Keratinocyte (primary cell): ENCODE measurements around the gene BTBD16. TPM values are rescaled to one million over a fixed set of nuclear protein-coding genes. Genes with fewer than 3 reads are reported as not detected.

ENCODE experiments used
- DNase-seq: peaks from one replicate; pipeline ENCODE4 v3.0.0-alpha.2; 2011; ENCODE audit warnings: low read depth, missing footprints, low spot score
- FAIRE-seq: peaks from 2 replicates; lab custom pipeline; 2011; peaks lifted over from hg19 to GRCh38; lab: Jason Lieb, UNC
- H2AFZ ChIP-seq: 2 replicates; pipeline ENCODE4 v1.6.0; 2012; ENCODE audit warnings: low read length, control low read depth, inconsistent platforms; ENCODE audit not compliant: control insufficient read depth
- H3K27ac ChIP-seq: 2 replicates; pipeline ENCODE4 v1.5.1; 2011; ENCODE audit warnings: low read length; ENCODE audit not compliant: control insufficient read depth, insufficient read depth
- H3K27me3 ChIP-seq: 3 replicates; pipeline ENCODE4 v1.6.0; 2011; ENCODE audit warnings: low read length; ENCODE audit not compliant: control insufficient read depth, insufficient read depth; ENCODE audit errors: extremely low read depth
- H3K36me3 ChIP-seq, 2 experiments: 2 replicates in 1 of 2; 3 replicates in 1 of 2; pipeline ENCODE4 v1.5.1; 2011; ENCODE audit warnings: low read length in 2 of 2, mild to moderate bottlenecking in 1 of 2; ENCODE audit not compliant: control insufficient read depth in 2 of 2, insufficient read depth in 2 of 2; ENCODE audit errors: extremely low read depth in 1 of 2
- H3K4me1 ChIP-seq: 3 replicates; pipeline ENCODE4 v1.5.1; 2011; ENCODE audit warnings: low read length; ENCODE audit not compliant: control insufficient read depth, insufficient read depth; ENCODE audit errors: extremely low read depth
- H3K4me2 ChIP-seq: 3 replicates; pipeline ENCODE4 v1.6.0; 2011; ENCODE audit warnings: low read depth, low read length; ENCODE audit not compliant: control insufficient read depth, insufficient read depth; ENCODE audit errors: extremely low read depth
- H3K4me3 ChIP-seq, 3 experiments: fragments of 200-600 bp in 1 of 3; sonication (generic) in 1 of 3; 2 replicates in 2 of 3; 3 replicates in 1 of 3; pipeline ENCODE4 v1.5.1; 2011 to 2016; ENCODE audit warnings: low read length in 3 of 3, mild to moderate bottlenecking in 3 of 3, control low read depth in 2 of 3, inconsistent platforms in 1 of 3, low read depth in 1 of 3, mixed read lengths in 1 of 3, mixed run types in 1 of 3, moderate library complexity in 1 of 3; ENCODE audit not compliant: control insufficient read depth in 2 of 3, insufficient read depth in 2 of 3; ENCODE audit errors: extremely low read depth in 1 of 3
- H3K79me2 ChIP-seq: 2 replicates; pipeline ENCODE4 v1.6.0; 2012; ENCODE audit warnings: low read length; ENCODE audit not compliant: control insufficient read depth, insufficient read depth
- H3K9ac ChIP-seq: 3 replicates; pipeline ENCODE4 v1.6.0; 2011; ENCODE audit warnings: low read length; ENCODE audit not compliant: control insufficient read depth, insufficient read depth; ENCODE audit errors: extremely low read depth
- H3K9me1 ChIP-seq: 3 replicates; pipeline ENCODE4 v1.6.0; 2011; ENCODE audit warnings: low read length; ENCODE audit not compliant: control insufficient read depth, insufficient read depth; ENCODE audit errors: extremely low read depth
- H3K9me3 ChIP-seq: 2 replicates; pipeline ENCODE4 v1.5.1; 2012; ENCODE audit warnings: low read depth, low read length; ENCODE audit not compliant: control insufficient read depth
- H4K20me1 ChIP-seq: 3 replicates; pipeline ENCODE4 v1.6.0; 2011; ENCODE audit warnings: low read length; ENCODE audit not compliant: control insufficient read depth, insufficient read depth; ENCODE audit errors: extremely low read depth
- EZH2 ChIP-seq: IDR thresholded peaks from one replicate; pipeline ENCODE4 v1.6.1; 2012; ENCODE audit warnings: inconsistent platforms, mild to moderate bottlenecking, low read length, moderate library complexity
- dilution Hi-C: fragments of 300-500 bp; cut with MboI; formaldehyde crosslinking; loops from one replicate; pipeline ENCODE4 v1.7.0; 2020; ENCODE audit warnings: low sequenced_read_pairs; ENCODE audit not compliant: extremely low pct_ligation_motif_present
- polyA plus RNA-seq, 5 experiments: library from polyadenylated mRNA; depleted of rRNA in 3 of 5; stranded (reverse) in 3 of 5; stranded (forward) in 1 of 5; unstranded in 1 of 5; fragments of >200 nt; gene quantifications; 1 replicate in 1 of 5; 2 replicates in 3 of 5; 3 replicates in 1 of 5; pipeline versions ENCODE4 v1.2.1 to v1.2.3, GENCODE V29; 2011 to 2012; ENCODE audit warnings: missing spikeins in 2 of 5, low read depth in 1 of 5, low replicate concordance in 1 of 5
- TF ChIP-seq, protein P1 (sequence below), 3 experiments: IDR thresholded peaks in 1 of 3; conservative IDR thresholded peaks in 1 of 3; optimal IDR thresholded peaks in 1 of 3; 2 replicates in 2 of 3; 3 replicates in 1 of 3; pipeline versions ENCODE3 to v1.5.1; 2011; ENCODE audit warnings: low read length in 3 of 3, mild to moderate bottlenecking in 3 of 3, moderate library complexity in 2 of 3, control low read depth in 1 of 3, inconsistent platforms in 1 of 3; ENCODE audit not compliant: insufficient read depth in 2 of 3; ENCODE audit errors: extremely low read depth in 1 of 3

BTBD16 gene
- polyA plus RNA-seq, 1 donor (not counting 4 experiments of a cell fraction or from before 2014, with no cell fraction given), result 4.9 TPM

DNA sequence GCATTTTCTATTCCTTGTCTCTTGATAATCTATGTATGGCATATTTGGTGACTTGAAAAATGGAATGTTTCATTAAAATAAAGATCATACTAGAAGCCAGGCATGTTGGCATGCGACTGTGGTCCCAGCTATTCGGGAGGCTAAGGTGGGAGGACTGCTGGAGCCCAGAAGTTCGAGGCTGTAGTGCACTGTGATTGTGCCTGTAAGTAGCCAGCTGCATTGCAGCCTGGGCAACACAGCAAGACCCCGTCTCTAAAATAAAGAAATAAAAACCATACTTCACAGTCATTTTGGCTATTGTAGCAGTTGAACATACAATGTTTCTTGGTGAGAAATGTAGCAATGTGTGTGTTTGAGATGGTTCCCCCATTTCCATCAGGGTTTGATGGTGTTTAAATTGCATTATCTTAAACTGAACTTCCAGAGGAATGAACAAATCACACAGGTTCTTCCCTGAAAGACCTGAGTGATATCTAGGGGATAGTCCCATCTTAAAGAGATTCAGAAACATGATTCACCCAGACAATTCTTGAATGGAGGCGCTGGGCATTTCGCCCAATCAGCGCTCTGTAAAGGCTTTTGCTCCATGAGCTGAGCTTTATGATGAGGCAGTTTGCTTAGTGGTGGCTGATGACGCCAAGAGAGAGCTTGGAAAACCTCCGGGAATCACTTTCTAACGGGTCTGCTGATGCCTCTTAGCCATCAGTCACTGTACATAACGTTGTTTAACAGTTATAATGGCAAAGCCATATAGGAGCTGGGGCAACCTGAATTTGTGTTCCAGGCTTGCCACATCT lies 19.4 kb upstream of the BTBD16 start:
- Histone ChIP-seq H3K9ac (no peak overlapping the region), H3K36me3 (peaks cover 0 to 21% of the 10 kb centered on the region in 2 experiments), H3K27ac (no peak overlapping the region), H3K9me1 (no peaks in the 10 kb centered on the region), H3K9me3 (no peaks in the 10 kb centered on the region), H3K27me3 (no peaks in the 10 kb centered on the region), H2AFZ (no peak overlapping the region), H3K4me3 (no peak overlapping the region), H3K79me2 (no peaks in the 10 kb centered on the region), H4K20me1 (no peaks in the 10 kb centered on the region), H3K4me1 (no peaks in the 10 kb centered on the region), H3K4me2 (no peak overlapping the region)
- FAIRE-seq (no peak), DNase-seq (no peak)
- TF ChIP-seq, protein P1, sequence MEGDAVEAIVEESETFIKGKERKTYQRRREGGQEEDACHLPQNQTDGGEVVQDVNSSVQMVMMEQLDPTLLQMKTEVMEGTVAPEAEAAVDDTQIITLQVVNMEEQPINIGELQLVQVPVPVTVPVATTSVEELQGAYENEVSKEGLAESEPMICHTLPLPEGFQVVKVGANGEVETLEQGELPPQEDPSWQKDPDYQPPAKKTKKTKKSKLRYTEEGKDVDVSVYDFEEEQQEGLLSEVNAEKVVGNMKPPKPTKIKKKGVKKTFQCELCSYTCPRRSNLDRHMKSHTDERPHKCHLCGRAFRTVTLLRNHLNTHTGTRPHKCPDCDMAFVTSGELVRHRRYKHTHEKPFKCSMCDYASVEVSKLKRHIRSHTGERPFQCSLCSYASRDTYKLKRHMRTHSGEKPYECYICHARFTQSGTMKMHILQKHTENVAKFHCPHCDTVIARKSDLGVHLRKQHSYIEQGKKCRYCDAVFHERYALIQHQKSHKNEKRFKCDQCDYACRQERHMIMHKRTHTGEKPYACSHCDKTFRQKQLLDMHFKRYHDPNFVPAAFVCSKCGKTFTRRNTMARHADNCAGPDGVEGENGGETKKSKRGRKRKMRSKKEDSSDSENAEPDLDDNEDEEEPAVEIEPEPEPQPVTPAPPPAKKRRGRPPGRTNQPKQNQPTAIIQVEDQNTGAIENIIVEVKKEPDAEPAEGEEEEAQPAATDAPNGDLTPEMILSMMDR (optimal IDR thresholded peaks at IDR 0.05 in 1 of 3, IDR thresholded peaks at IDR 0.05 in 1 of 3, conservative IDR thresholded peaks at IDR 0.05 in 1 of 3; ENCODE audit: extremely low read depth in 1 of 3, insufficient read depth in 2 of 3, low read length in 3 of 3), result no peak
- no peak for TF ChIP-seq EZH2
- dilution Hi-C loops, result no loop called here

DNA sequence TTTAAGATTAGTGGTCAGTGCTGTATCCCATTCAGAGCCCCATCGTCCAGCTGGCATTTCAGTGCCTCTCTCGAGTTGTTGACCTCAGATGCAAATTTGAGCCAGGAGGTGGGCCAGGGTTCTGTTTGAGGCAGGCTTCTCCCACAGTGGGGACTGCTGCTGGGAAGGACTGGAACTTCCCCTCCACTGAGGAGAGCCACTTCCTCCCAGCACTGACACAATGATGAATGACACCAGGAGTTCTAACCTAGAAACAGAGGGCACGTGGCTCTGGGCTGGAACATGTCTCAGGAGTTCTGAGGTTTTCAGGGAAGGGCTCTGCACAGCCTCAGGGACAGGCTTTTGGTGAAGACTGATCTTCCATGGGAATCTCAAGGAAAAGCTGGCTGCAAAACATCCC lies 18.3 kb upstream of the BTBD16 start:
- TF ChIP-seq EZH2, result no peak
- TF ChIP-seq, protein P1 (optimal IDR thresholded peaks at IDR 0.05 in 1 of 3, IDR thresholded peaks at IDR 0.05 in 1 of 3, conservative IDR thresholded peaks at IDR 0.05 in 1 of 3; ENCODE audit: extremely low read depth in 1 of 3, insufficient read depth in 2 of 3, low read length in 3 of 3), result no peak
- no peaks in the 10 kb centered on the region for H3K9me3 ChIP-seq
- no peak overlapping the region for H3K4me3 ChIP-seq
- FAIRE-seq (no peak), DNase-seq (no peak)
- no peaks in the 10 kb centered on the region for H3K4me1 ChIP-seq
- no peaks in the 10 kb centered on the region for H3K9me1 ChIP-seq
- no peaks in the 10 kb centered on the region for H4K20me1 ChIP-seq
- no peak overlapping the region for H3K27ac ChIP-seq
- no peaks in the 10 kb centered on the region for H3K79me2 ChIP-seq
- H2AFZ ChIP-seq, result no peak overlapping the region
- no peak overlapping the region for H3K4me2 ChIP-seq
- dilution Hi-C loops, result no loop called here
- peaks cover 0 to 19% of the 10 kb centered on the region in 2 experiments for H3K36me3 ChIP-seq
- H3K9ac ChIP-seq, result no peak overlapping the region
- H3K27me3 ChIP-seq, result no peaks in the 10 kb centered on the region
